HEK293 (cell line): ENCODE measurements around the gene EEF1A2.

Experiments used
- CTCF ChIA-PET: fragments of 350-600 bp; formaldehyde crosslinking; extraction: SDS; loops from one replicate; lab custom pipeline; 2021; ENCODE audit warnings: antibody characterized with exemption; lab: Yijun Ruan, JAX
- POLR2A ChIA-PET: fragments of 300-600 bp; formaldehyde crosslinking; extraction: SDS; loops from one replicate; lab custom pipeline; 2020; ENCODE audit warnings: antibody characterized with exemption, inconsistent platforms; lab: Yijun Ruan, JAX
- H3K27ac ChIP-seq: fragments of 200-500 bp; sonication (Bioruptor generic); 2 replicates; pipeline ENCODE4 v1.5.1; 2014; ENCODE audit warnings: low read depth, low read length, control low read depth, inconsistent platforms; ENCODE audit errors: extremely low read depth
- H3K36me3 ChIP-seq, 2 experiments: fragments of 200-500 bp in 1 of 2; sonication (Bioruptor generic) in 1 of 2; 1 replicate in 1 of 2; 2 replicates in 1 of 2; pipeline ENCODE4 v1.5.1; 2014 to 2017; ENCODE audit warnings: inconsistent platforms in 2 of 2, low read length in 2 of 2; ENCODE audit not compliant: control insufficient read depth in 2 of 2, insufficient read depth in 1 of 2
- H3K4me1 ChIP-seq: fragments of 200-500 bp; sonication (Bioruptor generic); 2 replicates; pipeline ENCODE4 v1.5.1; 2014; ENCODE audit warnings: mild to moderate bottlenecking, low read length, inconsistent platforms; ENCODE audit not compliant: control insufficient read depth, insufficient read depth
- H3K4me3 ChIP-seq: 2 replicates; pipeline ENCODE4 v1.5.1; 2011; ENCODE audit warnings: low read depth, mild to moderate bottlenecking, control low read depth, low read length, moderate library complexity
- H3K9me3 ChIP-seq: fragments of 200-500 bp; sonication (Bioruptor generic); 2 replicates; pipeline ENCODE4 v1.5.1; 2014; ENCODE audit warnings: low read depth, low read length, inconsistent platforms; ENCODE audit not compliant: control insufficient read depth, insufficient read depth
- GLIS2 ChIP-seq: fragments of 450-650 bp; formaldehyde crosslinking; IDR thresholded peaks from 2 replicates; pipeline ENCODE4 v1.5.1; 2016; ENCODE audit warnings: missing biosample characterization, missing genetic modification characterization
- SCRT1 ChIP-seq: fragments of 450-650 bp; formaldehyde crosslinking; IDR thresholded peaks from 2 replicates; pipeline ENCODE4 v1.5.1; 2016; ENCODE audit warnings: missing biosample characterization, missing genetic modification characterization, borderline replicate concordance
- SCRT2 ChIP-seq: fragments of 450-650 bp; formaldehyde crosslinking; IDR thresholded peaks from 2 replicates; pipeline ENCODE4 v1.5.1; 2016; ENCODE audit warnings: missing biosample characterization, missing genetic modification characterization
- ZNF132 ChIP-seq: fragments of 450-650 bp; formaldehyde crosslinking; IDR thresholded peaks from 2 replicates; pipeline ENCODE4 v1.5.1; 2017; ENCODE audit warnings: missing biosample characterization, missing genetic modification characterization, borderline replicate concordance
- ZNF174 ChIP-seq: fragments of 450-650 bp; formaldehyde crosslinking; IDR thresholded peaks from 2 replicates; pipeline ENCODE4 v1.5.0; 2017; ENCODE audit warnings: missing biosample characterization, mild to moderate bottlenecking, missing genetic modification characterization
- ZNF324 ChIP-seq: fragments of 450-650 bp; formaldehyde crosslinking; IDR thresholded peaks from 2 replicates; pipeline ENCODE4 v1.5.1; 2016; ENCODE audit warnings: missing biosample characterization, missing genetic modification characterization
- ZNF585B ChIP-seq: fragments of 450-650 bp; formaldehyde crosslinking; IDR thresholded peaks from 2 replicates; pipeline ENCODE4 v1.5.1; 2016; ENCODE audit warnings: missing biosample characterization, missing genetic modification characterization
- ZNF600 ChIP-seq: fragments of 450-650 bp; formaldehyde crosslinking; IDR thresholded peaks from 2 replicates; pipeline ENCODE4 v1.5.1; 2016; ENCODE audit warnings: missing biosample characterization, missing genetic modification characterization
- ZNF610 ChIP-seq: fragments of 450-650 bp; formaldehyde crosslinking; IDR thresholded peaks from 2 replicates; pipeline ENCODE4 v1.5.1; 2016; ENCODE audit warnings: missing biosample characterization, missing genetic modification characterization, borderline replicate concordance
- ZNF623 ChIP-seq: fragments of 450-650 bp; formaldehyde crosslinking; IDR thresholded peaks from 2 replicates; pipeline ENCODE4 v1.5.1; 2016; ENCODE audit warnings: missing biosample characterization, missing genetic modification characterization
- TF ChIP-seq, protein P1 (sequence below): fragments of 450-650 bp; formaldehyde crosslinking; IDR thresholded peaks from 2 replicates; pipeline ENCODE4 v1.5.1; 2017; ENCODE audit warnings: missing biosample characterization, missing genetic modification characterization
- TF ChIP-seq, protein P2 (sequence below): fragments of 450-650 bp; formaldehyde crosslinking; IDR thresholded peaks from 2 replicates; pipeline ENCODE4 v1.5.1; 2016; ENCODE audit warnings: missing biosample characterization, missing genetic modification characterization
- TF ChIP-seq, protein P3 (sequence below): fragments of 450-650 bp; formaldehyde crosslinking; IDR thresholded peaks from 2 replicates; pipeline ENCODE4 v1.5.1; 2016; ENCODE audit warnings: missing biosample characterization, missing genetic modification characterization
- TF ChIP-seq, protein P4 (sequence below): fragments of 450-650 bp; formaldehyde crosslinking; IDR thresholded peaks from 2 replicates; pipeline ENCODE4 v1.5.1; 2016; ENCODE audit warnings: missing biosample characterization, missing genetic modification characterization

Gene EEF1A2

DNA sequence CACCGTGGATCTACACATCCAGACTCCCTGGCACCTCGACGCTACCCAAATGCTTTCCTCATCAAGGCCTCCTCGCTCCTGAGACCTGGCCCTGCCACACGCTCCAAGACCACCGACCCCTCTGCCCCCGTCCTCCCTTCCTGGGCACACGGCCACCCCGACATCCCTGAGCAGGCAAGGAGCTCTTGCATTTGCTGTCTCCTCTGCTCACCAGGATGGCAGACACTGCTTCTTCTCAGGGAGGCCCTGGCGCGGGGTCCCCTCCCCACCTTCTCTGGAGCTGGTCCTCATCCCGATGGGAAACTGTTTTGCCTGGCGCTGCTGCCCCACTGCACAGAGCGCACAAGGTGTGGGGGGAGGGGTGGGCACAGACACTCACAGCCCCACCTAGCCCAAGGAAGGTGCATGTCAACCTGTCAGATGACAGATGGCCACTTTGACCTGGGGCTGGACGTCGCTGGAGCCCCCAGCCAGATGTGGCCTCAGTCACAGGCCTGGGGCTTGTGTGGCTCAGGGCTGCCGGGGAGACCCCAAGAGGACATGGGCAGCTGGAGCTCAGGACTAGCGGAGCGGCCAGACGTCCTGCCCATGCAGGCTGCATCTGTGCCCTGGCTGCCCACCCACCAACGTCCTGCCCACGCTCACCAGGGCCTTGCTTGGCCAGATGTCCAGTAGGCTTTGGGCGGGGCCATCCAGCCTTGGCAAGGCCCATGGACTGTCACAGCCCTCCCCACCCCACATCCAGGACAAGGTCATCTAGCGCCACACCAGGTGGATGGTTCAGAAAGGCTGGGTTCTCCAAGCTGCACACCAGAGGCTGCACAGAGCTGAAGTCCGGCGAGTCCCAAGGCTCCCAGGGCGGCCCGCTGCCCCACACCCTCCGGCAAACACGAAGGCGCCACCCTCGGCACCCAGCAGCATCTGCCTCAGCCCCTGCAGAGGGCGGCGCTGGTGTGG, 20.3 kb downstream of the EEF1A2 start (continued):
- TF ChIP-seq, protein P1, sequence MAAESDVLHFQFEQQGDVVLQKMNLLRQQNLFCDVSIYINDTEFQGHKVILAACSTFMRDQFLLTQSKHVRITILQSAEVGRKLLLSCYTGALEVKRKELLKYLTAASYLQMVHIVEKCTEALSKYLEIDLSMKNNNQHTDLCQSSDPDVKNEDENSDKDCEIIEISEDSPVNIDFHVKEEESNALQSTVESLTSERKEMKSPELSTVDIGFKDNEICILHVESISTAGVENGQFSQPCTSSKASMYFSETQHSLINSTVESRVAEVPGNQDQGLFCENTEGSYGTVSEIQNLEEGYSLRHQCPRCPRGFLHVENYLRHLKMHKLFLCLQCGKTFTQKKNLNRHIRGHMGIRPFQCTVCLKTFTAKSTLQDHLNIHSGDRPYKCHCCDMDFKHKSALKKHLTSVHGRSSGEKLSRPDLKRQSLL = no peak
- TF ChIP-seq ZNF585B (tag by site-specific recombination) = no peak
- TF ChIP-seq ZNF174 = no peak

DNA sequence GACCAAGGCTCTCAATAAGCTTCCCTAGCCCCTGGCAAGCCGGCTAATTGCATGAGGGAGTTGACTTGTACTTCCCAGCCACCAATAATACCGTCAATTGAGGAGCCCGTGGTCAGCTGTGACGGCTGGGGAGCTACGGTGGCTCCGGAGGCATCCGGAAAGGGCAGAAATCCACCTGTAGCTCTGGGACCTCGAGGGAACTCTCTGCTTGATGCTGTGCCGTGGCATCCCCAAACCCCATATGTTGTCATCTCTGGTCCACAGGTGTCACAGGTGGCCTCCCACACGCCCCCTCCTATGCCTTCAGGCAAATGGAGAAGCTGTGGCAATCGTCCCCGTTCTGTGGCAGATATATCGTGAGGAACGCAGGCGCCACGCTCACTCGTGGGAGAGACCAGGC, 20.9 kb downstream of the EEF1A2 start:
- H3K9me3 ChIP-seq = no peaks in the 10 kb centered on the region
- POLR2A ChIA-PET = interaction anchor here (0.6 kb wide), 1 partner anchor 48 kb away, joined by 4 read pairs; no protein-coding TSS in a partner anchor
- TF ChIP-seq SCRT1 (peak; percentile 56; the same call in 1 of the 2 replicates), SCRT2 (tag by site-specific recombination) (peak; percentile 85)
- TF ChIP-seq, protein P2, sequence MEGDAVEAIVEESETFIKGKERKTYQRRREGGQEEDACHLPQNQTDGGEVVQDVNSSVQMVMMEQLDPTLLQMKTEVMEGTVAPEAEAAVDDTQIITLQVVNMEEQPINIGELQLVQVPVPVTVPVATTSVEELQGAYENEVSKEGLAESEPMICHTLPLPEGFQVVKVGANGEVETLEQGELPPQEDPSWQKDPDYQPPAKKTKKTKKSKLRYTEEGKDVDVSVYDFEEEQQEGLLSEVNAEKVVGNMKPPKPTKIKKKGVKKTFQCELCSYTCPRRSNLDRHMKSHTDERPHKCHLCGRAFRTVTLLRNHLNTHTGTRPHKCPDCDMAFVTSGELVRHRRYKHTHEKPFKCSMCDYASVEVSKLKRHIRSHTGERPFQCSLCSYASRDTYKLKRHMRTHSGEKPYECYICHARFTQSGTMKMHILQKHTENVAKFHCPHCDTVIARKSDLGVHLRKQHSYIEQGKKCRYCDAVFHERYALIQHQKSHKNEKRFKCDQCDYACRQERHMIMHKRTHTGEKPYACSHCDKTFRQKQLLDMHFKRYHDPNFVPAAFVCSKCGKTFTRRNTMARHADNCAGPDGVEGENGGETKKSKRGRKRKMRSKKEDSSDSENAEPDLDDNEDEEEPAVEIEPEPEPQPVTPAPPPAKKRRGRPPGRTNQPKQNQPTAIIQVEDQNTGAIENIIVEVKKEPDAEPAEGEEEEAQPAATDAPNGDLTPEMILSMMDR = no peak
- TF ChIP-seq, all 188 proteins: peak for 2
- CTCF ChIA-PET = interaction anchor here (0.6 to 2.3 kb wide), 2 partner anchors 18 to 69 kb away, joined by 3 to 9 read pairs; no protein-coding TSS in a partner anchor
- peaks cover 6% of the 10 kb centered on the region for H3K4me1 ChIP-seq
- no peak overlapping the region for H3K4me3 ChIP-seq
- no peaks in the 10 kb centered on the region for H3K36me3 ChIP-seq
- no peak overlapping the region for H3K27ac ChIP-seq

DNA sequence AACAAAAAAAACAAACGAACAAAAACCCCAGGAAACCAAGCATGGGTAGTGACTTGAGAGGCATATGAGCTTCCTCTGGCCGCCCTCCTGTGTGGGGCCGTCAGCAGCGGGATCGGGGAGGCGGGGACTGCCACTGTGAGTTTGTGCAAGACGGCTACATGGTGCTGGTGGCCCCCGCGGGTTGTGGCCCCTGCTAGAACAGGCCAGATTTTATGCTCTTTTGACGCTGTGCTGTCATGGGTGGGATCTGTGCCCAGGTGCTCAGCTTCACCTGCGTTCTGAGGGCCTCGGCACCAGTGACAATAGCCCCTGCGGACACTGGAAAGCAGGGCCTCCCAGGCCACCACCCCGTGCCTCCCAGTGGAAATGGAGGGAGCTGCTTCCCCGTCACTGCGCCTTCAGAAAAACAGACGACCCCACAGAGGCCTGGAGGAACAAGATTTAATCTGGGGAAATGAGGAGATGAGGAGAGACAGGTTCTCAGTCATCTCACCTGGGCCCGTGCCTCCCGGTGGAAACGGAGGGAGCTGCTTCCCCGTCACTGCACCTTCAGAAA, 21.7 kb downstream of the EEF1A2 start:
- H3K4me1 ChIP-seq = peaks cover 3% of the 10 kb centered on the region
- H3K27ac ChIP-seq = no peak overlapping the region
- TF ChIP-seq GLIS2 (0 out of 2 replicates have a peak, but pooled peaks have one; percentile 20), ZNF610 (tag by site-specific recombination) (no peak)
- CTCF ChIA-PET = interaction anchor here (0.6 to 2.3 kb wide), 4 partner anchors 12 to 1213 kb away, joined by 3 to 9 read pairs (median 4); no protein-coding TSS in a partner anchor
- H3K4me3 ChIP-seq = no peak overlapping the region
- POLR2A ChIA-PET = no interaction called here
- no peaks in the 10 kb centered on the region for H3K36me3 ChIP-seq
- no peaks in the 10 kb centered on the region for H3K9me3 ChIP-seq

DNA sequence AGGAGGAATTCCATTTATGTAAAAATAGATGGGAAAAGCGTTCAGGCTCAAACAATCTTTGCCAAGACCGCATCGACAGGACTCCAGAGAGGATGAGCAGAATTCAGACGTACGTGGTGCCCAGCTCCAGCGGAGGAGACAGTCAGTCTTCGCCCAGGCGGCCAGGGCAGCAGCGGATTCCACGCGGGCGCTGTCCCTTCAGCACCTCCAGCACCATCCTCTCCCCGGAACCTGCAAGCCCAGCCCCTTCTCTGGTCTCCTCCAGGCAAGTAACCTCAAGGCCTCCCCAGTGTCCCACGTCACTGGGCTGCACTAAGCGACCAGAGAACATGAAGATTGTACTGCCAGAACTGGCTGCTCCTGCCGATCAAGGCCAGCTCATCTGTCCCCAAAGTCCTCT, 23.7 kb downstream of the EEF1A2 start:
- ChIA-PET POLR2A (interaction anchor here (0.6 to 1.8 kb wide), 2 partner anchors 14 to 54 kb away, joined by 3 read pairs; no protein-coding TSS in a partner anchor), CTCF (no interaction called here)
- no peaks in the 10 kb centered on the region for H3K9me3 ChIP-seq
- H3K4me3 ChIP-seq = no peak overlapping the region
- H3K36me3 ChIP-seq = no peaks in the 10 kb centered on the region
- no peak for TF ChIP-seq ZNF324
- TF ChIP-seq ZNF623 (tag by site-specific recombination) = no peak
- TF ChIP-seq, protein P3, sequence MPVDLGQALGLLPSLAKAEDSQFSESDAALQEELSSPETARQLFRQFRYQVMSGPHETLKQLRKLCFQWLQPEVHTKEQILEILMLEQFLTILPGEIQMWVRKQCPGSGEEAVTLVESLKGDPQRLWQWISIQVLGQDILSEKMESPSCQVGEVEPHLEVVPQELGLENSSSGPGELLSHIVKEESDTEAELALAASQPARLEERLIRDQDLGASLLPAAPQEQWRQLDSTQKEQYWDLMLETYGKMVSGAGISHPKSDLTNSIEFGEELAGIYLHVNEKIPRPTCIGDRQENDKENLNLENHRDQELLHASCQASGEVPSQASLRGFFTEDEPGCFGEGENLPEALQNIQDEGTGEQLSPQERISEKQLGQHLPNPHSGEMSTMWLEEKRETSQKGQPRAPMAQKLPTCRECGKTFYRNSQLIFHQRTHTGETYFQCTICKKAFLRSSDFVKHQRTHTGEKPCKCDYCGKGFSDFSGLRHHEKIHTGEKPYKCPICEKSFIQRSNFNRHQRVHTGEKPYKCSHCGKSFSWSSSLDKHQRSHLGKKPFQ (tag by site-specific recombination) = no peak
- TF ChIP-seq, protein P4, sequence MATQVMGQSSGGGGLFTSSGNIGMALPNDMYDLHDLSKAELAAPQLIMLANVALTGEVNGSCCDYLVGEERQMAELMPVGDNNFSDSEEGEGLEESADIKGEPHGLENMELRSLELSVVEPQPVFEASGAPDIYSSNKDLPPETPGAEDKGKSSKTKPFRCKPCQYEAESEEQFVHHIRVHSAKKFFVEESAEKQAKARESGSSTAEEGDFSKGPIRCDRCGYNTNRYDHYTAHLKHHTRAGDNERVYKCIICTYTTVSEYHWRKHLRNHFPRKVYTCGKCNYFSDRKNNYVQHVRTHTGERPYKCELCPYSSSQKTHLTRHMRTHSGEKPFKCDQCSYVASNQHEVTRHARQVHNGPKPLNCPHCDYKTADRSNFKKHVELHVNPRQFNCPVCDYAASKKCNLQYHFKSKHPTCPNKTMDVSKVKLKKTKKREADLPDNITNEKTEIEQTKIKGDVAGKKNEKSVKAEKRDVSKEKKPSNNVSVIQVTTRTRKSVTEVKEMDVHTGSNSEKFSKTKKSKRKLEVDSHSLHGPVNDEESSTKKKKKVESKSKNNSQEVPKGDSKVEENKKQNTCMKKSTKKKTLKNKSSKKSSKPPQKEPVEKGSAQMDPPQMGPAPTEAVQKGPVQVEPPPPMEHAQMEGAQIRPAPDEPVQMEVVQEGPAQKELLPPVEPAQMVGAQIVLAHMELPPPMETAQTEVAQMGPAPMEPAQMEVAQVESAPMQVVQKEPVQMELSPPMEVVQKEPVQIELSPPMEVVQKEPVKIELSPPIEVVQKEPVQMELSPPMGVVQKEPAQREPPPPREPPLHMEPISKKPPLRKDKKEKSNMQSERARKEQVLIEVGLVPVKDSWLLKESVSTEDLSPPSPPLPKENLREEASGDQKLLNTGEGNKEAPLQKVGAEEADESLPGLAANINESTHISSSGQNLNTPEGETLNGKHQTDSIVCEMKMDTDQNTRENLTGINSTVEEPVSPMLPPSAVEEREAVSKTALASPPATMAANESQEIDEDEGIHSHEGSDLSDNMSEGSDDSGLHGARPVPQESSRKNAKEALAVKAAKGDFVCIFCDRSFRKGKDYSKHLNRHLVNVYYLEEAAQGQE (tag by site-specific recombination) = peak; percentile 95
- TF ChIP-seq ZNF600 (tag by site-specific recombination) = peak; percentile 11; the same call in 1 of the 2 replicates
- TF ChIP-seq ZNF132 (tag by site-specific recombination) = no peak
- H3K27ac ChIP-seq = no peak overlapping the region
- peaks cover 3% of the 10 kb centered on the region for H3K4me1 ChIP-seq
